ENCODE data around the gene RCAN2. TPM values are rescaled to one million over a fixed set of nuclear protein-coding genes. Genes with fewer than 3 reads are reported as not detected.
"Not testable (repeated sequence)": the region's sequence is repeated elsewhere in the genome, so short reads cannot be mapped to it uniquely, and the experiment has no call there.

The RCAN2 gene
- total RNA-seq, 6 experiments from 2014 or later = 0.06 to 1.00 (median 0.31) TPM; not detected in 2

- no peaks in the 10 kb centered on the region for H3K4me1 Mint-ChIP-seq (ENCODE audit: low read depth)
- DNase-seq = no peak
- H3K36me3 Mint-ChIP-seq (ENCODE audit: low read depth) = no peaks in the 10 kb centered on the region
- H3K9me3 Mint-ChIP-seq = peaks cover 12% of the 10 kb centered on the region
- H3K27me3 Mint-ChIP-seq (ENCODE audit: insufficient read depth) = no peaks in the 10 kb centered on the region
- H3K27ac Mint-ChIP-seq = no peak overlapping the region
- no peak for TF ChIP-seq CTCF (IDR thresholded peaks at IDR 0.05)
- no peak overlapping the region for H3K4me3 Mint-ChIP-seq
These were observed 97.3 kb downstream of the RCAN2 start for GRCh38 chr6:46393940-46394337.

- no peak for DNase-seq
- no peaks in the 10 kb centered on the region for H3K4me1 Mint-ChIP-seq (ENCODE audit: low read depth)
- no peak for TF ChIP-seq CTCF (IDR thresholded peaks at IDR 0.05)
- H3K27ac Mint-ChIP-seq = no peak overlapping the region
- H3K9me3 Mint-ChIP-seq = peaks cover 12% of the 10 kb centered on the region
- no peak overlapping the region for H3K4me3 Mint-ChIP-seq
- no peaks in the 10 kb centered on the region for H3K27me3 Mint-ChIP-seq (ENCODE audit: insufficient read depth)
- H3K36me3 Mint-ChIP-seq (ENCODE audit: low read depth) = no peaks in the 10 kb centered on the region
These were observed 97.9 kb downstream of the RCAN2 start for GRCh38 chr6:46393161-46393939.

- H3K36me3 Mint-ChIP-seq (ENCODE audit: low read depth) = no peaks in the 10 kb centered on the region
- no peak for TF ChIP-seq CTCF (IDR thresholded peaks at IDR 0.05)
- H3K27me3 Mint-ChIP-seq (ENCODE audit: insufficient read depth) = no peaks in the 10 kb centered on the region
- no peak overlapping the region for H3K27ac Mint-ChIP-seq
- H3K4me3 Mint-ChIP-seq = no peak overlapping the region
- no peaks in the 10 kb centered on the region for H3K4me1 Mint-ChIP-seq (ENCODE audit: low read depth)
- peaks cover 12% of the 10 kb centered on the region for H3K9me3 Mint-ChIP-seq
- DNase-seq = no peak
These were observed 99.0 kb downstream of the RCAN2 start for GRCh38 chr6:46392294-46392693.

GRCh38 chr6:46390153-46390876, 100.9 kb downstream of the RCAN2 start:
- Mint-ChIP-seq H3K27me3 (ENCODE audit: insufficient read depth) (no peaks in the 10 kb centered on the region; the same call in 1 of the 2 replicates), H3K27ac (no peak overlapping the region), H3K4me3 (no peak overlapping the region), H3K4me1 (ENCODE audit: low read depth) (no peaks in the 10 kb centered on the region), H3K36me3 (ENCODE audit: low read depth) (peaks cover 4% of the 10 kb centered on the region; the same call in 1 of the 2 replicates), H3K9me3 (peaks cover 20% of the 10 kb centered on the region)
- no peak for TF ChIP-seq CTCF (IDR thresholded peaks at IDR 0.05)
- no peak for DNase-seq

GRCh38 chr6:46387728-46388127, 103.5 kb downstream of the RCAN2 start:
- not testable (repeated sequence) for H3K4me3 Mint-ChIP-seq; H3K27ac Mint-ChIP-seq; DNase-seq; H3K4me1 Mint-ChIP-seq (ENCODE audit: low read depth); H3K27me3 Mint-ChIP-seq (ENCODE audit: insufficient read depth); H3K36me3 Mint-ChIP-seq (ENCODE audit: low read depth)
- peaks cover 37% of the 10 kb centered on the region for H3K9me3 Mint-ChIP-seq

GRCh38 chr6:46381579-46381978, 109.7 kb downstream of the RCAN2 start:
- Mint-ChIP-seq H3K36me3 (ENCODE audit: low read depth) (peaks cover 1% of the 10 kb centered on the region; the same call in 1 of the 2 replicates), H3K27ac (no peak overlapping the region), H3K27me3 (ENCODE audit: insufficient read depth) (peaks cover 1% of the 10 kb centered on the region; the same call in 1 of the 2 replicates), H3K4me1 (ENCODE audit: low read depth) (no peaks in the 10 kb centered on the region), H3K4me3 (no peak overlapping the region), H3K9me3 (peaks cover 23% of the 10 kb centered on the region)
- no peak for TF ChIP-seq CTCF (IDR thresholded peaks at IDR 0.05)
- no peak for DNase-seq
